HEK293 (cell line): ENCODE measurements around the gene CLDN34.

Source experiments
- KLF16 ChIP-seq: fragments of 450-650 bp; formaldehyde crosslinking; IDR thresholded peaks from 2 replicates; pipeline ENCODE4 v1.5.1; 2017; ENCODE audit warnings: missing biosample characterization, missing genetic modification characterization
- WT1 ChIP-seq: fragments of 450-650 bp; formaldehyde crosslinking; IDR thresholded peaks from 2 replicates; pipeline ENCODE4 v1.5.1; 2016; ENCODE audit warnings: missing biosample characterization, missing genetic modification characterization
- YY2 ChIP-seq: fragments of 450-650 bp; formaldehyde crosslinking; IDR thresholded peaks from 2 replicates; pipeline ENCODE4 v1.5.1; 2016; ENCODE audit warnings: missing biosample characterization, missing genetic modification characterization
- ZBTB8A ChIP-seq: fragments of 450-650 bp; formaldehyde crosslinking; IDR thresholded peaks from 2 replicates; pipeline ENCODE4 v1.5.1; 2016; ENCODE audit warnings: missing biosample characterization, missing genetic modification characterization
- ZNF223 ChIP-seq: fragments of 450-650 bp; formaldehyde crosslinking; IDR thresholded peaks from 2 replicates; pipeline ENCODE4 v1.5.1; 2016; ENCODE audit warnings: missing biosample characterization, missing genetic modification characterization
- ZNF239 ChIP-seq: fragments of 450-650 bp; formaldehyde crosslinking; IDR thresholded peaks from 2 replicates; pipeline ENCODE4 v1.5.1; 2016; ENCODE audit warnings: missing biosample characterization, missing genetic modification characterization
- ZNF501 ChIP-seq: fragments of 450-650 bp; formaldehyde crosslinking; IDR thresholded peaks from 2 replicates; pipeline ENCODE4 v1.5.1; 2016; ENCODE audit warnings: missing biosample characterization, missing genetic modification characterization
- ZNF658 ChIP-seq: fragments of 450-650 bp; formaldehyde crosslinking; IDR thresholded peaks from 2 replicates; pipeline ENCODE4; 2016; ENCODE audit warnings: missing biosample characterization, missing genetic modification characterization
- ZNF747 ChIP-seq: fragments of 450-650 bp; formaldehyde crosslinking; IDR thresholded peaks from 2 replicates; pipeline ENCODE4 v1.5.1; 2016; ENCODE audit warnings: missing biosample characterization, missing genetic modification characterization
- ZNF785 ChIP-seq: fragments of 450-650 bp; formaldehyde crosslinking; IDR thresholded peaks from 2 replicates; pipeline ENCODE4 v1.5.1; 2016; ENCODE audit warnings: missing biosample characterization, missing genetic modification characterization
- TF ChIP-seq, protein P1 (sequence below): fragments of 450-650 bp; formaldehyde crosslinking; IDR thresholded peaks from 2 replicates; pipeline ENCODE4 v1.5.1; 2016; ENCODE audit warnings: missing biosample characterization, missing genetic modification characterization
- TF ChIP-seq, protein P2 (sequence below): fragments of 450-650 bp; formaldehyde crosslinking; IDR thresholded peaks from 2 replicates; pipeline ENCODE4 v1.5.1; 2016; ENCODE audit warnings: missing biosample characterization, missing genetic modification characterization

DNA sequence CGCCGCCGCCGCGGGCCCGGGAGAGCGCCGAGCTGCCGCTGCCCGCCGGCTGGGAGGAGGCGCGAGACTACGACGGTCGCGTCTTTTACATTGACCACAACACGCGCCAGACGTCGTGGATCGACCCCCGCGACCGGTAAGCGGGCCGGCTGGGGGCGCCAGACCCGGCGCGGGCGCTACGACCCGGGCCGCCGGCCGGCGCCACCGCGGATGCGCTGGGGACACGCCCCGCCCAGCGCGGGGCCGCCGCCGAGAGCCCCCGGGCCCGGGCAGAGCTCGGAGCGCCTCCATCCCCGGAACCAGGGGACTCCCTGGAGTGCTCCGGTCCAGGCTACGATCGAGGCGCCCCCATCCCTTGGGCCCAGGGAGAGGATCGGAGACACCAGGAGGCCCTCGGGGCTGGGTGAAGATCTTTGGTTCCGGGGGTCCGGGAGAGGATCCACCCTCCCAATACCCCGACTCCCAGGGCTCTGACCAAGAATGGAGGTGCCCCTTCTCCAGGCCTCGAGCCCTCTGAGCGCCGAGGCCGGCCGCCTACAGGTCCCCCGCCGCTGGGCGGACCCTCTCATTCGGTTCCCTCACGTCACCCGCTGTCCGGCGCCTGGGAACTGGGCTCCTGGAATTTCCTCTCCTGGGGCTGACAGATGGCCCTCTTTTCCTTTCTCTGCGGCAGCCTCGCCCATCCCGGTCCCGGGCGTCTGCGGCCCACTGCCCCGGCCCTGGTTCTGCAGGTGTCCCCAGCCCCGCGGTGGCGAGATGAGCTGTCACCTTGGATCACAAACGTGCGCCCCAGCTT is 48.8 kb downstream of the CLDN34 start:
- TF ChIP-seq, protein P1, sequence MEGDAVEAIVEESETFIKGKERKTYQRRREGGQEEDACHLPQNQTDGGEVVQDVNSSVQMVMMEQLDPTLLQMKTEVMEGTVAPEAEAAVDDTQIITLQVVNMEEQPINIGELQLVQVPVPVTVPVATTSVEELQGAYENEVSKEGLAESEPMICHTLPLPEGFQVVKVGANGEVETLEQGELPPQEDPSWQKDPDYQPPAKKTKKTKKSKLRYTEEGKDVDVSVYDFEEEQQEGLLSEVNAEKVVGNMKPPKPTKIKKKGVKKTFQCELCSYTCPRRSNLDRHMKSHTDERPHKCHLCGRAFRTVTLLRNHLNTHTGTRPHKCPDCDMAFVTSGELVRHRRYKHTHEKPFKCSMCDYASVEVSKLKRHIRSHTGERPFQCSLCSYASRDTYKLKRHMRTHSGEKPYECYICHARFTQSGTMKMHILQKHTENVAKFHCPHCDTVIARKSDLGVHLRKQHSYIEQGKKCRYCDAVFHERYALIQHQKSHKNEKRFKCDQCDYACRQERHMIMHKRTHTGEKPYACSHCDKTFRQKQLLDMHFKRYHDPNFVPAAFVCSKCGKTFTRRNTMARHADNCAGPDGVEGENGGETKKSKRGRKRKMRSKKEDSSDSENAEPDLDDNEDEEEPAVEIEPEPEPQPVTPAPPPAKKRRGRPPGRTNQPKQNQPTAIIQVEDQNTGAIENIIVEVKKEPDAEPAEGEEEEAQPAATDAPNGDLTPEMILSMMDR (tag by site-specific recombination) = no peak
- TF ChIP-seq ZNF785 (no peak), YY2 (tag by site-specific recombination) (no peak), WT1 (tag by site-specific recombination) (no peak), ZNF239 (tag by site-specific recombination) (no peak), ZNF658 (tag by site-specific recombination) (no peak), ZNF747 (tag by site-specific recombination) (no peak), KLF16 (tag by site-specific recombination) (no peak), ZBTB8A (tag by site-specific recombination) (no peak), ZNF501 (tag by site-specific recombination) (no peak), ZNF223 (no peak)
- TF ChIP-seq, protein P2, sequence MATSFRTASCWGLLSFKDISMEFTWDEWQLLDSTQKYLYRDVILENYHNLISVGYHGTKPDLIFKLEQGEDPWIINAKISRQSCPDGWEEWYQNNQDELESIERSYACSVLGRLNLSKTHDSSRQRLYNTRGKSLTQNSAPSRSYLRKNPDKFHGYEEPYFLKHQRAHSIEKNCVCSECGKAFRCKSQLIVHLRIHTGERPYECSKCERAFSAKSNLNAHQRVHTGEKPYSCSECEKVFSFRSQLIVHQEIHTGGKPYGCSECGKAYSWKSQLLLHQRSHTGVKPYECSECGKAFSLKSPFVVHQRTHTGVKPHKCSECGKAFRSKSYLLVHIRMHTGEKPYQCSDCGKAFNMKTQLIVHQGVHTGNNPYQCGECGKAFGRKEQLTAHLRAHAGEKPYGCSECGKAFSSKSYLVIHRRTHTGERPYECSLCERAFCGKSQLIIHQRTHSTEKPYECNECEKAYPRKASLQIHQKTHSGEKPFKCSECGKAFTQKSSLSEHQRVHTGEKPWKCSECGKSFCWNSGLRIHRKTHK (tag by site-specific recombination) = no peak
